Activated CD4-positive, alpha-beta memory T cell treated with anti-CD3 and anti-CD28 coated beads for 36 hours (primary cell): Measurements from ENCODE around the gene USHBP1. TPM values are rescaled to one million over a fixed set of nuclear protein-coding genes. Genes with fewer than 3 reads are reported as not detected.
A peak's percentile ranks its signal among the peaks of the same experiment; 100 is the strongest.

Experiments used
- CTCF ChIA-PET: fragments of 350-600 bp; sonication (Branson Sonifier 250); formaldehyde crosslinking; loops from one replicate; lab custom pipeline; 2021; ENCODE audit warnings: antibody characterized with exemption, inconsistent platforms; lab: Charles Lee
- POLR2A ChIA-PET: fragments of 350-600 bp; sonication (Branson Sonifier 250); formaldehyde crosslinking; loops from one replicate; lab custom pipeline; 2021; ENCODE audit warnings: antibody characterized with exemption; lab: Charles Lee
- DNase-seq: peaks from one replicate; pipeline ENCODE4 v3.0.0-alpha.2; 2020
- H3K27ac Mint-ChIP-seq: one replicate; pipeline ENCODE4 v1.8.0; 2021; ENCODE audit warnings: mixed read lengths
- H3K27me3 Mint-ChIP-seq: one replicate; pipeline ENCODE4 v1.8.0; 2021; ENCODE audit warnings: mixed read lengths
- H3K36me3 Mint-ChIP-seq: one replicate; pipeline ENCODE4 v1.8.0; 2021; ENCODE audit warnings: mixed read lengths
- H3K4me1 Mint-ChIP-seq: one replicate; pipeline ENCODE4 v1.8.0; 2021; ENCODE audit warnings: low read depth, mixed read lengths
- H3K4me3 Mint-ChIP-seq: one replicate; pipeline ENCODE4 v1.8.0; 2021; ENCODE audit warnings: mild to moderate bottlenecking, mixed read lengths
- H3K9me3 Mint-ChIP-seq: one replicate; pipeline ENCODE4 v1.8.0; 2021; ENCODE audit warnings: mixed read lengths
- intact Hi-C: fragments of 100-400 bp; cut with micrococcal nuclease; formaldehyde crosslinking; loops from one replicate; pipeline ENCODE4 v1.15.1; 2023
- total RNA-seq, 2 experiments: library from RNA; stranded (reverse); gene quantifications; one replicate each; pipeline ENCODE4 v1.2.3, GENCODE V29; 2021

USHBP1 gene
- total RNA-seq, 2 experiments from 2014 or later: 0.24 TPM; not detected in 1

- CTCF ChIA-PET: interaction anchor here (0.8 to 1.8 kb wide), 3 partner anchors 17 to 75 kb away, joined by 3 to 6 read pairs (median 3); no protein-coding TSS in a partner anchor
- H3K27ac Mint-ChIP-seq: no peak overlapping the region
- intact Hi-C loops: no loop called here
- no peaks in the 10 kb centered on the region for H3K9me3 Mint-ChIP-seq
- POLR2A ChIA-PET: no interaction called here
- H3K4me1 Mint-ChIP-seq: peaks cover 8% of the 10 kb centered on the region
- no peaks in the 10 kb centered on the region for H3K27me3 Mint-ChIP-seq
- H3K4me3 Mint-ChIP-seq: no peak overlapping the region
- no peak for DNase-seq
- H3K36me3 Mint-ChIP-seq: peaks cover 24% of the 10 kb centered on the region
Measured at GRCh38 chr19:17206736-17207581, 57.6 kb downstream of the USHBP1 start.

DNA sequence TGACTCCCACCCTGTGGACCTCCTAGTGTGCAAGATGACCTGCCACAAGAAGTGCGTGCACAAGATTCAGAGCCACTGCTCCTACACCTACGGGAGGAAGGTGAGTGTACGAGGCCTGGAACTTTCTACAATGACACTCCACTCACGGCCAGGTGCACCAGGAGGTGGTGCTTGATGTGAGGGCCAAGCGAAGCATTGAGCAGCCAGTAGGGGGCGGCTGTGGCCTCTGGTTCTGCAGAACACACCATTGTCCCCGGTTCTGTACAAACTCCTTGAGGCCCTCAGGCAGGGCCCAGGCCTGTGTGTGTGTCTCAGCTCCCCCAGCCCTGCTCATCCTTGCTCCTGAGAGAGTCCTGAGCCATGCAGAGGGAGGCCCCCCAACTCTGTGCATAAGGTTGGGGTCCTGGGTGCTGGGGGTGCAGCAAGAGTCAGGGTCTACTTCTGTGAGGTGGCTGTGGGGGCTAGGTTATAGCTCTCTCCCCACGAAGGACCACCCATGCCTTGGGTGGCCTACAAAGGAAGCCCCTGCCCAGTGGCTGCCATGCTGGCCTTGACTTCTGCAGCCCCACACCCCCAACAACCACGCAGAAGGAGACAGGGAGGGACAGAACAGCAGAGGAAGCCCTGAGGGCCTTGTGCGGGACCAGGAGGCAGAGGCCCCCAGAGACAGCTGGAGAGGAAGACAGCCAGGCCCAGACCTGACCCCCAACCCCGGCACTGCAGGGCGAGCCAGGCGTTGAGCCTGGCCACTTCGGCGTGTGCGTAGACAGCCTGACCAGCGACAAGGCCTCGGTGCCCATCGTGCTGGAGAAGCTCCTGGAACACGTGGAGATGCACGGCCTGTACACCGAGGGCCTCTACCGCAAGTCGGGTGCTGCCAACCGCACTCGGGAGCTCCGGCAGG, 59.1 kb downstream of the USHBP1 start:
- Mint-ChIP-seq H3K36me3 (peaks cover 37% of the 10 kb centered on the region), H3K27ac (no peak overlapping the region), H3K4me1 (peaks cover 8% of the 10 kb centered on the region), H3K27me3 (no peaks in the 10 kb centered on the region), H3K4me3 (no peak overlapping the region), H3K9me3 (no peaks in the 10 kb centered on the region)
- intact Hi-C loops: loop anchor here (1.0 kb wide), 1 partner anchor 77 kb away; no protein-coding TSS in a partner anchor
- ChIA-PET POLR2A (no interaction called here), CTCF (interaction anchor here (0.9 to 1.8 kb wide), 7 partner anchors 9 to 77 kb away, joined by 3 to 6 read pairs (median 3); partner anchors contain the start of genes BABAM1 and USE1)
- DNase-seq: peak; percentile 69

DNA sequence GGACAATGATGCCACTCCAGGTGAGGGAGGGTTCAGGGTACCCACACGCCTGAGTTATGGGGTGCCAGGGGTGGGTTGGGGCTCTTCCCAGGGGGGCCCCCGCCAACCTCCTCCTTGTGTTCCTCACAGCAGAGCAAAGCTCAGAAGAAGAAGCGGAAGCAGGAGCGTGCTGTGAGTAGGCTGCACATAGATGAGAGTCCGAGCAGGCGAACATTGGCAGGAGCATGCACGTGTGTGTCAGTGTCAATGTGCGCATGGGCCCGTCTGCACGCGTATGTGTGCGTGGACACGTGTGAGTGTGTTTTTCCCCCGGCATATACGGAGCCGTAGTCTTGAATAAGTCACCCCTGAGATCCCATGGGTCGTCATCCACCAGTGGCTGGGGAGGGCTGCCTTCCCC, 61.8 kb downstream of the USHBP1 start:
- CTCF ChIA-PET: no interaction called here
- DNase-seq: no peak
- intact Hi-C loops: no loop called here
- H3K4me1 Mint-ChIP-seq: no peaks in the 10 kb centered on the region
- H3K4me3 Mint-ChIP-seq: no peak overlapping the region
- POLR2A ChIA-PET: no interaction called here
- peaks cover 43% of the 10 kb centered on the region for H3K36me3 Mint-ChIP-seq
- no peaks in the 10 kb centered on the region for H3K9me3 Mint-ChIP-seq
- no peaks in the 10 kb centered on the region for H3K27me3 Mint-ChIP-seq
- H3K27ac Mint-ChIP-seq: no peak overlapping the region

DNA sequence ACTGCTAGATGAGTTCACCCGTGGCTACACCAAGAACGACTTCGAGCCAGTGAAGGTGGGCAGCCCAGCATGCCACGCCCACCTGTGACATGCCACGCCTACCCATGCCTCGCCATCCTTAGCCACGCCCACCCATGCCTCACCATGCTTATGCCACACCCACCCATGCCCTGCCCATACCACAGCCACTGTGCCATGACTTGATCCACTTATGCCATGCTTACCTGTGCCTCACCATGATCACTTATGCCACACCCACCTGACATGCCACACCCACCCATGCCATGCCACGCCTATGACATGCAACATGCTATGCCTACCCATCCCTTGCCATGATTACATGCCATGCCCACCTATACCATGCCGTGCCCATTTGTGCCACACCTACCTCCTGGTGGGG, 62.3 kb downstream of the USHBP1 start:
- H3K9me3 Mint-ChIP-seq: no peaks in the 10 kb centered on the region
- no peak overlapping the region for H3K27ac Mint-ChIP-seq
- peak; percentile 50 for DNase-seq
- no peaks in the 10 kb centered on the region for H3K27me3 Mint-ChIP-seq
- POLR2A ChIA-PET: no interaction called here
- intact Hi-C loops: no loop called here
- CTCF ChIA-PET: no interaction called here
- no peak overlapping the region for H3K4me3 Mint-ChIP-seq
- no peaks in the 10 kb centered on the region for H3K4me1 Mint-ChIP-seq
- H3K36me3 Mint-ChIP-seq: peaks cover 45% of the 10 kb centered on the region

DNA sequence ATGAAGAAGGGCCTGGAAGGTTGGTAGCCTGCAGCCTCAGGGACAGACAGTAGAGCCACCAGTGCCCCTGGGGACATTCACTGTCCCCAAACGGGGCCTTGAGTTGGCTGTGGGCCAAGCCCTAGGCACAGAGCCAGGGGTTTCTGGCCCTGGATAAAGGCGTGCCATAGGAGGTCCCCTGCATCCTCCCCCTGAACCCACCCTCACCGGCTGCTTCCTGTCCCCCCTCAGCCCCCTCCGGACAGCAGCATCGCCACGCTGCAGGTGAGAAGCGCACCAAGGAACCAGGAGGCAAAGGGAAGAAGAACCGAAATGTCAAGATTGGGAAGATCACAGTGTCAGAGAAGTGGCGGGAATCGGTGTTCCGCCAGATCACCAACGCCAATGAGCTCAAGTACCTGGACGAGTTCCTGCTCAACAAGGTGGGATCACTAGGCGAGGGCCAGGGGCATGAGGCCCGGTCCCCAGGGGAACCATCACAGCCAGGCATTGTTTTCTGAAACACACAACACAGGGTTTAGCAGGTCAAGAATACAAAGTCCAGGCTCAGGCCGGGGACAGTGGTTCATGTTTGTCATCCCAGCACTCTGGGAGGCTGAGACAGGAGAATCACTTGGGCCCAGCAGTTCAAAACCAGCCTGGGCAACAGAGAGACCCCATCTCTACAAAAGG, 64.0 kb downstream of the USHBP1 start:
- Mint-ChIP-seq H3K4me1 (no peaks in the 10 kb centered on the region), H3K27me3 (no peaks in the 10 kb centered on the region), H3K9me3 (no peaks in the 10 kb centered on the region), H3K36me3 (peaks cover 50% of the 10 kb centered on the region), H3K27ac (no peak overlapping the region), H3K4me3 (no peak overlapping the region)
- CTCF ChIA-PET: no interaction called here
- DNase-seq: no peak
- POLR2A ChIA-PET: no interaction called here
- intact Hi-C loops: no loop called here

Other genes starting within 250 kb of the USHBP1 start
- gene CPAMD8, start 237.9 kb downstream of the USHBP1 start, total RNA-seq: under 1 TPM; 0.31 to 0.88 TPM
- 10 to 100 TPM; 34.9 to 36.8 TPM for gene HAUS8, start 189.3 kb downstream of the USHBP1 start, total RNA-seq
- gene MYO9B, start 189.0 kb downstream of the USHBP1 start, total RNA-seq: 100 to 1,000 TPM; 100 to 104 TPM
- gene USE1, start 49.4 kb downstream of the USHBP1 start, total RNA-seq: 10 to 100 TPM; 24.6 to 28.5 TPM
- gene OCEL1, start 38.5 kb downstream of the USHBP1 start, total RNA-seq: 10 to 100 TPM; 17.6 to 17.9 TPM
- gene NR2F6, start 18.8 kb downstream of the USHBP1 start, total RNA-seq: 10 to 100 TPM; 10.2 to 10.4 TPM
- 100 to 1,000 TPM; 110 TPM for gene BABAM1, start 2.7 kb upstream of the USHBP1 start, total RNA-seq
- gene ANKLE1, start 17.2 kb upstream of the USHBP1 start, total RNA-seq: 10 to 100 TPM; 10.5 to 10.7 TPM
- gene ABHD8, start 38.7 kb upstream of the USHBP1 start, total RNA-seq: 1 to 10 TPM; 7.7 to 7.9 TPM
- 10 to 100 TPM; 92.9 to 93.7 TPM for gene MRPL34, start 41.1 kb upstream of the USHBP1 start, total RNA-seq
- 10 to 100 TPM; 37.2 to 37.5 TPM for gene DDA1, start 44.8 kb upstream of the USHBP1 start, total RNA-seq
- 1 to 10 TPM; 5.8 to 6.0 TPM for gene ANO8, start 70.1 kb upstream of the USHBP1 start, total RNA-seq
- 10 to 100 TPM; 37.7 to 41.4 TPM for gene GTPBP3, start 72.8 kb upstream of the USHBP1 start, total RNA-seq
- gene PLVAP, start 112.6 kb upstream of the USHBP1 start, total RNA-seq: under 1 TPM in 1 of 2 experiments, not detected in 1; 0.14 TPM
- 1 to 10 TPM; 1.4 to 2.3 TPM for gene CCDC194, start 129.5 kb upstream of the USHBP1 start, total RNA-seq
- 100 to 1,000 TPM; 156 to 164 TPM for gene BST2, start 140.9 kb upstream of the USHBP1 start, total RNA-seq
- gene MVB12A, start 155.3 kb upstream of the USHBP1 start, total RNA-seq: 10 to 100 TPM; 36.5 to 42.4 TPM
- not detected for gene TMEM221, start 183.9 kb upstream of the USHBP1 start, total RNA-seq
- gene NXNL1, start 196.2 kb upstream of the USHBP1 start, total RNA-seq: not detected
- gene SLC27A1, start 205.8 kb upstream of the USHBP1 start, total RNA-seq: 1 to 10 TPM; 4.5 to 4.8 TPM
- gene PGLS, start 246.9 kb upstream of the USHBP1 start, total RNA-seq: 10 to 100 TPM; 70.1 to 70.5 TPM